Measurements from ENCODE around the gene MRPL23. TPM values are rescaled to one million over a fixed set of nuclear protein-coding genes. Genes with fewer than 3 reads are reported as not detected.

The MRPL23 gene
- polyA plus RNA-seq, 1 donor (not counting 4 experiments of a cell fraction or from before 2014, with no cell fraction given), result 68.2 TPM

DNA sequence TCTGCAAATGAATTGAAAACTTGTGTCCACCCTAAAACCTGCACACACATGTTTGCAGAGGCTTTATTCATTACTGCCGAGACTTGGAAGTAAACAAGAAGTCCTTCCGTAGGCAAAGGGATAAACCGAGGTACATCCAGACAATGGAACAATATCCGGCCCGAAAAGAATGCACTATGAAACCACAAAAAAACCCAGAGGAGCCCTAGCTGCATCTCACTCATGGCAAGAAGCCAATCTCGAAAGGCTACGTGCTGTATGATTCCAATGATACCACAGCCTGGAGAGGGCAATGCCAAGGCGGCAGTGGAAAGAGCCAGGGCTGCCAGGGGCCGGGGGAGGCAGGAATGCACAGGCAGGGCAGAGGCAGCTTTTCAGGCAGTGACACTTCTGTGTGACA, 3.2 kb upstream of the MRPL23 start:
- Histone ChIP-seq H3K4me1 (ENCODE audit: control insufficient read depth, extremely low read depth, insufficient read depth, low read length) (peaks cover 15% of the 10 kb centered on the region), H2AFZ (ENCODE audit: control insufficient read depth, low read length) (no peak overlapping the region), H3K36me3 (ENCODE audit: control insufficient read depth in 2 of 2, extremely low read depth in 1 of 2, insufficient read depth in 2 of 2, low read length in 2 of 2) (no peaks in the 10 kb centered on the region), H3K9me3 (ENCODE audit: control insufficient read depth, low read depth, low read length) (no peaks in the 10 kb centered on the region), H3K9me1 (ENCODE audit: control insufficient read depth, extremely low read depth, insufficient read depth, low read length) (no peaks in the 10 kb centered on the region), H4K20me1 (ENCODE audit: control insufficient read depth, extremely low read depth, insufficient read depth, low read length) (no peaks in the 10 kb centered on the region), H3K27me3 (ENCODE audit: control insufficient read depth, extremely low read depth, insufficient read depth, low read length) (no peaks in the 10 kb centered on the region), H3K9ac (ENCODE audit: control insufficient read depth, extremely low read depth, insufficient read depth, low read length) (no peak overlapping the region), H3K79me2 (ENCODE audit: control insufficient read depth, insufficient read depth, low read length) (no peaks in the 10 kb centered on the region), H3K27ac (ENCODE audit: control insufficient read depth, insufficient read depth, low read length) (no peak overlapping the region), H3K4me2 (ENCODE audit: control insufficient read depth, extremely low read depth, insufficient read depth, low read depth, low read length) (peak overlapping the region; percentile 63), H3K4me3 (ENCODE audit: control insufficient read depth in 2 of 3, extremely low read depth in 1 of 3, insufficient read depth in 2 of 3, low read depth in 1 of 3, low read length in 3 of 3) (peak overlapping the region in 2 of 3 experiments; percentile 2 to 46)
- TF ChIP-seq, protein P1, sequence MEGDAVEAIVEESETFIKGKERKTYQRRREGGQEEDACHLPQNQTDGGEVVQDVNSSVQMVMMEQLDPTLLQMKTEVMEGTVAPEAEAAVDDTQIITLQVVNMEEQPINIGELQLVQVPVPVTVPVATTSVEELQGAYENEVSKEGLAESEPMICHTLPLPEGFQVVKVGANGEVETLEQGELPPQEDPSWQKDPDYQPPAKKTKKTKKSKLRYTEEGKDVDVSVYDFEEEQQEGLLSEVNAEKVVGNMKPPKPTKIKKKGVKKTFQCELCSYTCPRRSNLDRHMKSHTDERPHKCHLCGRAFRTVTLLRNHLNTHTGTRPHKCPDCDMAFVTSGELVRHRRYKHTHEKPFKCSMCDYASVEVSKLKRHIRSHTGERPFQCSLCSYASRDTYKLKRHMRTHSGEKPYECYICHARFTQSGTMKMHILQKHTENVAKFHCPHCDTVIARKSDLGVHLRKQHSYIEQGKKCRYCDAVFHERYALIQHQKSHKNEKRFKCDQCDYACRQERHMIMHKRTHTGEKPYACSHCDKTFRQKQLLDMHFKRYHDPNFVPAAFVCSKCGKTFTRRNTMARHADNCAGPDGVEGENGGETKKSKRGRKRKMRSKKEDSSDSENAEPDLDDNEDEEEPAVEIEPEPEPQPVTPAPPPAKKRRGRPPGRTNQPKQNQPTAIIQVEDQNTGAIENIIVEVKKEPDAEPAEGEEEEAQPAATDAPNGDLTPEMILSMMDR (optimal IDR thresholded peaks at IDR 0.05 in 1 of 3, IDR thresholded peaks at IDR 0.05 in 1 of 3, conservative IDR thresholded peaks at IDR 0.05 in 1 of 3; ENCODE audit: extremely low read depth in 1 of 3, insufficient read depth in 2 of 3, low read length in 3 of 3), result no peak
- TF ChIP-seq EZH2 (IDR thresholded peaks at IDR 0.05; ENCODE audit: low read length), result no peak
- DNase-seq (ENCODE audit: low read depth, low spot score) (peak; percentile 28), FAIRE-seq (peak; percentile 84)
- dilution Hi-C loops (cut with MboI; ENCODE audit: extremely low pct_ligation_motif_present, low sequenced_read_pairs), result no loop called here

DNA sequence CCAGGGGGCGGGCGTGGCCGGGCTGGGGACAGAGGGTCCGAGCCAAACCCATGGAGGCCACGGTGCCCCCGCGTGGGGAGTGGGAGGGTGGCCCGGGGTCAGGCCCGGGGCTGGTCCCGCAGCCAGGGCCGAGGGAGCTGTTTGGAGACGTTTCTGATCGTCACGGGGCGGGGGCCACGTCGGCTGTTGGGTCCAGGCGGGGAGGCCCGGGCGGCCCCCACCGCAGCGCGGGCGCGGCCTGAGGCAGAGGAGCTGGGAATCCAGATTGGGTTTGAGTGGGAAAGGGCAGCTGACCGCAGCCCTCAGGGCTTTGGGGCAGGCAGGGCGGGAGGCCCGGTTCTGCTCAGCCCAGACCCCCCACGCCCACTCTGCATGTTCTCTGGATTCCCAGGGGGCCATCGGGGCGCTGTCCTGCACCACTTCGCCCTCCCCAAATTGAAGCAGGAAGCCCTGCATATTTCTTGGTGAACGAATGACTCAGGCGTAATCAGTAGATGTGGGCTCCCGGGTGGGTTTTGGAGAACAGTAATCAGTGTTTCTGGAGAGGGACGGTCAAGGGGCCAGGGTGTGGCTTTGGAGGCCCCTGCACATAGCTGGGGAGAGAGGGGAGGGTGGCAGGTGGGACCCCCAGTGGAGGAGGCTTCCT, 583 bp downstream of the MRPL23 start:
- Histone ChIP-seq H3K9me3 (ENCODE audit: control insufficient read depth, low read depth, low read length) (no peaks in the 10 kb centered on the region), H3K4me3 (ENCODE audit: control insufficient read depth in 2 of 3, extremely low read depth in 1 of 3, insufficient read depth in 2 of 3, low read depth in 1 of 3, low read length in 3 of 3) (no peak overlapping the region), H3K9ac (ENCODE audit: control insufficient read depth, extremely low read depth, insufficient read depth, low read length) (no peak overlapping the region), H3K36me3 (ENCODE audit: control insufficient read depth in 2 of 2, extremely low read depth in 1 of 2, insufficient read depth in 2 of 2, low read length in 2 of 2) (no peaks in the 10 kb centered on the region), H4K20me1 (ENCODE audit: control insufficient read depth, extremely low read depth, insufficient read depth, low read length) (no peaks in the 10 kb centered on the region), H3K4me1 (ENCODE audit: control insufficient read depth, extremely low read depth, insufficient read depth, low read length) (peaks cover 11% of the 10 kb centered on the region), H3K79me2 (ENCODE audit: control insufficient read depth, insufficient read depth, low read length) (no peaks in the 10 kb centered on the region), H2AFZ (ENCODE audit: control insufficient read depth, low read length) (no peak overlapping the region), H3K27me3 (ENCODE audit: control insufficient read depth, extremely low read depth, insufficient read depth, low read length) (no peaks in the 10 kb centered on the region), H3K27ac (ENCODE audit: control insufficient read depth, insufficient read depth, low read length) (no peak overlapping the region), H3K9me1 (ENCODE audit: control insufficient read depth, extremely low read depth, insufficient read depth, low read length) (no peaks in the 10 kb centered on the region), H3K4me2 (ENCODE audit: control insufficient read depth, extremely low read depth, insufficient read depth, low read depth, low read length) (no peak overlapping the region)
- TF ChIP-seq EZH2 (IDR thresholded peaks at IDR 0.05; ENCODE audit: low read length), result no peak
- TF ChIP-seq, protein P1 (optimal IDR thresholded peaks at IDR 0.05 in 1 of 3, IDR thresholded peaks at IDR 0.05 in 1 of 3, conservative IDR thresholded peaks at IDR 0.05 in 1 of 3; ENCODE audit: extremely low read depth in 1 of 3, insufficient read depth in 2 of 3, low read length in 3 of 3), result no peak
- dilution Hi-C loops (cut with MboI; ENCODE audit: extremely low pct_ligation_motif_present, low sequenced_read_pairs), result no loop called here
- DNase-seq (ENCODE audit: low read depth, low spot score) (no peak), FAIRE-seq (no peak)

All from keratinocyte (primary cell).